Measurements from ENCODE around the gene SPSB1.

Gene SPSB1

DNA sequence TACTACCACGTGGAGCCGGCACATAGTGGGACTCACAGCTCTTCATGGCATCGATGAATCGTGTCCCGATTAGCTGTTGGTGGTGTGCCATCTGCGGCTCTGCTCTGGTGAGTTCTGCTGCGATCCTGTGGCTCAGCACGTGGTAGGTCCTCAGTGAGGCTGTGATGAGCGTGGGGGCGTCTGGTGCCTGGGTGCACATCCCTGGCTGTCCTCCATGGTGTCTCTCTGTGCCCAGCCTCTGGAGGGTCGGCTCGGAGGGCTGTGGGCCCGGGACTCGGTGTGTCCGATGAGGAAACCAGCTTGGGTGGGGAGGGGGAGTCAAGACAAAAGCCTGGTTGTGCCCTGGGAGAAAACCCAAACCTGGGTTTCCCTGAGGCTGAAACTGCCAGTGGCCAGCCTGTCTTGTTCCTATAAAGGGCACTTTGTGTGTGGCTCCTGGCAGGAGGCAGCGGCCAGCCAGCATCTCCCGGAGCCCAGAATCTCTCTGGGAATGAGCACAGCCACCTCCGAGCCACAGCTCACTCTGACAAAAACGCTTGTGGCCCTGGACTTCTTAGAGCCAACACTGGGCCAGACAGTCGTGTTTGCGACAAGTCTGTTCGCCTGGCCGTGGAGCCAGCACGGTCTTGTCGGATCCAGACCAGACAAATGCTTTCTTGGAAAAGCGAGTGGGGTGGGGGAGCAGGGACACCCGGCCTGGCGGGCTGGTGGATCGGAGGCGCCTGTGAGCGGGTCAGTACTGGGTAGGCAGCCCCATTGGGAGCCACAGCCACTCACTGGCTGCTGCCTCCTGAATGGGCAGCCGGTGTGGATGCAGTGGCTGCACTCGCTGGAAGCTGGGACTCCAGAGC is 31.8 kb downstream of the SPSB1 start:
- Histone ChIP-seq H3K9me3 (ENCODE audit: low read length) (no peaks in the 10 kb centered on the region), H3K4me3 (ENCODE audit: low read length) (no peak overlapping the region), H3K4me1 (ENCODE audit: insufficient read depth, low read length) (peaks cover 9% of the 10 kb centered on the region), H3K36me3 (ENCODE audit: insufficient read depth, low read length) (no peaks in the 10 kb centered on the region), H2AFZ (ENCODE audit: low read depth, low read length) (no peak overlapping the region), H3K27me3 (ENCODE audit: insufficient read depth, low read length) (peaks cover 25% of the 10 kb centered on the region)

DNA sequence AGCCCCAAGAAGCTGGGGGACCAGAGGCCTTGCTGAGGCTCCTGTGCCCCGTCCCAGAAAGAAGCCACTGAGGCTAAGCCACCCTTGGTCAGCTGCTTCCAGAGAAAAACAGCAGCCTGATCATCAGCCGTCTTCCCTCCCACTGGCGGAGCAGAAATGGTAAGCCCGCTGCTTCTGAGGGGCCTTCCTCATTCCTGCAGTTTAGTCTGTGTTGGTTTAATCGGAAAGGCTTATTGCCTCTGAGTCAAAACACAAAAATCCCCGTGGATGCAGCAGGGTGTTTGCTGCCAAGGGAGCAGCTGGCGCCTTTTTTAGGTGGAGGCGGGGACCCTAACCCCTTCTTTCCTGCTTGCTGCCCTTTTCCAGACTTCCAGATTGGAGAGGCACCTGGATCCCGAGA is 33.9 kb downstream of the SPSB1 start:
- H3K4me1 ChIP-seq (ENCODE audit: insufficient read depth, low read length), result peaks cover 9% of the 10 kb centered on the region
- H3K27me3 ChIP-seq (ENCODE audit: insufficient read depth, low read length), result peaks cover 16% of the 10 kb centered on the region
- H3K36me3 ChIP-seq (ENCODE audit: insufficient read depth, low read length), result no peaks in the 10 kb centered on the region
- no peak overlapping the region for H3K4me3 ChIP-seq (ENCODE audit: low read length)
- no peaks in the 10 kb centered on the region for H3K9me3 ChIP-seq (ENCODE audit: low read length)
- H2AFZ ChIP-seq (ENCODE audit: low read depth, low read length), result no peak overlapping the region

DNA sequence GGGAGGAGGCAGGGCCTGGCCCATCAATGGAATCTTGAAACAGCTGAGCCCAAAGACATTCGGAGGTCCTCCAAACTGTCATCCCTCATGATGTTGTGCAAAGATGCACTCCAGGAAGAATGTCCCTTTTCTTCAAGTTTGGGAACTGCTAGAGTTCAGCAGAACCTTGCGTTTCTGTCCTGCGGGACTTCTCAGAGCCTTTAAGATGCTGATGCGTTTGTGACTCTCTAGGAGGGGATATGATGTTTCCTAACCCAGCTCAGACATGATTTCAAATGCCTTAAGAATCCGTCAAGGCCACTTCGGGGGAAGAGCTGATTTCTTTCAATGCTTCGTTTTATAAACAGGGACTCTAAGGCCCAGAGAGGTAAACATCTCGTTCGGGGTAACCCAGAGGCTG is 35.5 kb downstream of the SPSB1 start:
- Histone ChIP-seq H2AFZ (ENCODE audit: low read depth, low read length) (no peak overlapping the region), H3K36me3 (ENCODE audit: insufficient read depth, low read length) (no peaks in the 10 kb centered on the region), H3K4me3 (ENCODE audit: low read length) (no peak overlapping the region), H3K9me3 (ENCODE audit: low read length) (no peaks in the 10 kb centered on the region), H3K27me3 (ENCODE audit: insufficient read depth, low read length) (peaks cover 18% of the 10 kb centered on the region), H3K4me1 (ENCODE audit: insufficient read depth, low read length) (peaks cover 1% of the 10 kb centered on the region)

- peaks cover 18% of the 10 kb centered on the region for H3K27me3 ChIP-seq (ENCODE audit: insufficient read depth, low read length)
- H3K36me3 ChIP-seq (ENCODE audit: insufficient read depth, low read length), result no peaks in the 10 kb centered on the region
- no peak overlapping the region for H2AFZ ChIP-seq (ENCODE audit: low read depth, low read length)
- no peak overlapping the region for H3K4me3 ChIP-seq (ENCODE audit: low read length)
- H3K9me3 ChIP-seq (ENCODE audit: low read length), result no peaks in the 10 kb centered on the region
- no peaks in the 10 kb centered on the region for H3K4me1 ChIP-seq (ENCODE audit: insufficient read depth, low read length)
Observed at GRCh38 chr1:9328715-9329114, 36.0 kb downstream of the SPSB1 start.

DNA sequence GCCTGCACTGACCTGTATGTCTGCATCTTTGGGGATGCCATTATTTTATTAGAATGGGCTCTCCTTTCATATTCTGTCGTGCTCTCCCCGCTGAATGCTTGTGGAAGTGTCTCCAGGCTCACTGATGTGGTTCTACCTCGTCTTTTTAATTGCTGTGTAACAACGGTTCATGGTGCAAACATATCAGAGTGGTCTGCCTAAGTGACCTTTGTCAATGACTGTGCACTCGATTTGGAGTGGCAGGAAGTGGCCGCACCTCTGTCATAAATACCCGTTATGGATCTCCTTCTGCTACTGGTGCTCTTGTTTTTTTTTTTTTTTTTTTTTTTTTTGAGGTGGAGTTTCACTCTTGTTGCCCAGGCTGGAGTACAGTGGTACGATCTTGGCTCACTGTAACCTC is 38.3 kb downstream of the SPSB1 start:
- H3K4me1 ChIP-seq (ENCODE audit: insufficient read depth, low read length), result no peaks in the 10 kb centered on the region
- no peak overlapping the region for H2AFZ ChIP-seq (ENCODE audit: low read depth, low read length)
- no peak overlapping the region for H3K4me3 ChIP-seq (ENCODE audit: low read length)
- H3K9me3 ChIP-seq (ENCODE audit: low read length), result no peaks in the 10 kb centered on the region
- H3K27me3 ChIP-seq (ENCODE audit: insufficient read depth, low read length), result peaks cover 7% of the 10 kb centered on the region
- H3K36me3 ChIP-seq (ENCODE audit: insufficient read depth, low read length), result no peaks in the 10 kb centered on the region

- no peak overlapping the region for H3K4me3 ChIP-seq (ENCODE audit: low read length)
- no peaks in the 10 kb centered on the region for H3K36me3 ChIP-seq (ENCODE audit: insufficient read depth, low read length)
- no peaks in the 10 kb centered on the region for H3K9me3 ChIP-seq (ENCODE audit: low read length)
- no peaks in the 10 kb centered on the region for H3K4me1 ChIP-seq (ENCODE audit: insufficient read depth, low read length)
- no peak overlapping the region for H2AFZ ChIP-seq (ENCODE audit: low read depth, low read length)
- peaks cover 9% of the 10 kb centered on the region for H3K27me3 ChIP-seq (ENCODE audit: insufficient read depth, low read length)
Observed at GRCh38 chr1:9331558-9332346, 39.1 kb downstream of the SPSB1 start.

DNA sequence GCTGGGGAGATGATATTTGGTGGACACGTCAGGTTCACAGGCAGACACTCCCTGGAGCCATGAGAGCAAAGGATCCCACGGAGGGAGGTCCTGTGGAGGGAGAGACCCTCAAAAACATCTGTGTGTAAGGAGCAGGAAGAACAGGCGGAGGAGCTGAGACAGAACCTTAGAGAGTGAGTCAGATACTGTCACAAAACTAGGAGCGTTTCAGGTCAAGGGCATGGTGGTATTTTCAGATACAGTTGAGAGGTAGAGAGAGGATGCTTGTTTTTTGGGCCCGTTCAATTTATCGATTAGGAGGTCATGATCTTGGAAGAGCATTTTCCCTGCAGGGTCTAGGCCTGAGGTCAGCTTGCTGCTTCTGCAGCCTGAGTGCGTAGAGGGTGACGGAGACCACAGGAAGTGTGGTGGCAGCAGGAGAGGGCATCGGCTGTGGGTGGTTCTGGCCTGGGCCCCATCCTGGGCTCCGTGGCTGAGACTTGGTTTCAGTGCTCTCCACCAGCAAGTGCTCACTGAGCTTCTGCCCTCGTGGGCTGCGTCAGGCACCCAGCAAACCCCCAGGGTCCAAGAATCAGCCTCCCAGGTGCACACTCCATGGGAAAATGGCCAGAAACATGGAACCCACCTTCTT is 39.9 kb downstream of the SPSB1 start:
- peaks cover 5% of the 10 kb centered on the region for H3K27me3 ChIP-seq (ENCODE audit: insufficient read depth, low read length)
- H3K4me3 ChIP-seq (ENCODE audit: low read length), result no peak overlapping the region
- H3K9me3 ChIP-seq (ENCODE audit: low read length), result no peaks in the 10 kb centered on the region
- H3K4me1 ChIP-seq (ENCODE audit: insufficient read depth, low read length), result no peaks in the 10 kb centered on the region
- H3K36me3 ChIP-seq (ENCODE audit: insufficient read depth, low read length), result no peaks in the 10 kb centered on the region
- H2AFZ ChIP-seq (ENCODE audit: low read depth, low read length), result no peak overlapping the region

DNA sequence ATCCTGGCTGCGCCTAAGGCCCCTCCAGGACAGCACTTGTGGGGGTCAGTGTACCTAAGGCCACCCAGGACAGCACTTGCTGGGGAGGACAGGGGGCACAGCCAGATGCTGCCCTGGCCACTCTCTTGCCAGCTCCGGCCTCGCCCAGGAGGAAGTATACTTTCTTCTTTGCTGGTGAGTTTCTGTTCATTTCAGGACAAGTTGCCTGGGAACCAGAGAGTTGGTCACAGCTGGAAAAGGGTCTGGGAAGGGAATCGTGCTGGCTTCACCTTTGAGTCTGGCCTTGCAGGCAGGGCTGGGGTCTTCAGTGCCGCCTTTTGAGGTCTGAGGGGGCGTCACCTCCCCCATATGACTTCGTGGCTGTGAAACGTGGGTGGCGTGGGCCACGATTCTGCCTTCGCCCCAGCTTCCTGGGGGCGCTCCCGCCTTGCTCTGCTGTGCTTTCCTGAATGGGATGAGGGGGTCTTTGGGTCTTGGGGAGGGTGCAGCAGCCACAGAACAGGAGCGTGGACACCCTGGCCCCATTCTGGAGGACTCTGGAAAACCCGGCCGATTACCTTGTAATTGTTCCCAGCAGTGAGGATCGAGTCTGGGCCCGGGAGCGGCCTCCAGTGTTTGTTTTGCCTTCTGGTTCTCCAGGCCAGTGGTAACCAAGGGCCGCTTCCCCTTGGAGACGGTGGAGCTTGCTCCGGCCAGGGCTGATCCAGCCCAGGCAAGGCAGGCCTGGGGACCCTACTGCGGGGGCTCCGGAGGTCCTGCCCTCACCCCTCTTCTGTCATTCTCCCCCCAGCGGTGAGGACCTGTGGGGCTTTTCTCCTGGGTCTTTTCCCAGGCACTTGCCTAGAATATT is 45.9 kb downstream of the SPSB1 start:
- peaks cover 3% of the 10 kb centered on the region for H3K27me3 ChIP-seq (ENCODE audit: insufficient read depth, low read length)
- no peak overlapping the region for H3K4me3 ChIP-seq (ENCODE audit: low read length)
- no peaks in the 10 kb centered on the region for H3K4me1 ChIP-seq (ENCODE audit: insufficient read depth, low read length)

GRCh38 chr1:9340172-9340854 is 47.6 kb downstream of the SPSB1 start:
- H3K36me3 ChIP-seq (ENCODE audit: insufficient read depth, low read length), result no peaks in the 10 kb centered on the region
- no peak overlapping the region for H3K4me3 ChIP-seq (ENCODE audit: low read length)
- no peak overlapping the region for H2AFZ ChIP-seq (ENCODE audit: low read depth, low read length)
- no peaks in the 10 kb centered on the region for H3K4me1 ChIP-seq (ENCODE audit: insufficient read depth, low read length)
- no peaks in the 10 kb centered on the region for H3K9me3 ChIP-seq (ENCODE audit: low read length)
- peaks cover 3% of the 10 kb centered on the region for H3K27me3 ChIP-seq (ENCODE audit: insufficient read depth, low read length)

More for the DNA sequence above, 45.9 kb downstream of the SPSB1 start:
- H2AFZ ChIP-seq (ENCODE audit: low read depth, low read length), result no peak overlapping the region
- H3K9me3 ChIP-seq (ENCODE audit: low read length), result no peaks in the 10 kb centered on the region
- H3K36me3 ChIP-seq (ENCODE audit: insufficient read depth, low read length), result no peaks in the 10 kb centered on the region

DNA sequence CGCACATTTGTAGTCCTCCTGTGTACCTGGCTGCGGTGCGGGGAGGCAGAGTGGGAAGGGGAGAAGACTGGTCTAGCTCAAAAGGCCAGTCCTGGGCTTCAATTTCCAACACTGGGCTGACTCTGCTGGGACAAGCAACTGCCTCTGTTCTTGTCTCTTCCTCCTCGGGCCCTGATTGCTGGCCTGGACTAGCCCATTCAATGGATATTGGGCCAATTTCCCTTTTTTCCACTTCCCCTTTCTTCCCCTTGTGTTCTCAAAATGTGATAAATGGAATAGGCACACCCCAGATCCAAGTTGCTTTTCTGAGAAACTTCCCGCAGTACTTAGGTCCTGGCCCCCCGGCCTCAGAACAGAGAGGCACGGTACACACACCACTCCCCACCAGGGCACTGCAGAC is 48.2 kb downstream of the SPSB1 start:
- no peaks in the 10 kb centered on the region for H3K36me3 ChIP-seq (ENCODE audit: insufficient read depth, low read length)
- H3K4me1 ChIP-seq (ENCODE audit: insufficient read depth, low read length), result no peaks in the 10 kb centered on the region
- H3K4me3 ChIP-seq (ENCODE audit: low read length), result no peak overlapping the region
- no peak overlapping the region for H2AFZ ChIP-seq (ENCODE audit: low read depth, low read length)
- H3K27me3 ChIP-seq (ENCODE audit: insufficient read depth, low read length), result peaks cover 3% of the 10 kb centered on the region
- H3K9me3 ChIP-seq (ENCODE audit: low read length), result no peaks in the 10 kb centered on the region

DNA sequence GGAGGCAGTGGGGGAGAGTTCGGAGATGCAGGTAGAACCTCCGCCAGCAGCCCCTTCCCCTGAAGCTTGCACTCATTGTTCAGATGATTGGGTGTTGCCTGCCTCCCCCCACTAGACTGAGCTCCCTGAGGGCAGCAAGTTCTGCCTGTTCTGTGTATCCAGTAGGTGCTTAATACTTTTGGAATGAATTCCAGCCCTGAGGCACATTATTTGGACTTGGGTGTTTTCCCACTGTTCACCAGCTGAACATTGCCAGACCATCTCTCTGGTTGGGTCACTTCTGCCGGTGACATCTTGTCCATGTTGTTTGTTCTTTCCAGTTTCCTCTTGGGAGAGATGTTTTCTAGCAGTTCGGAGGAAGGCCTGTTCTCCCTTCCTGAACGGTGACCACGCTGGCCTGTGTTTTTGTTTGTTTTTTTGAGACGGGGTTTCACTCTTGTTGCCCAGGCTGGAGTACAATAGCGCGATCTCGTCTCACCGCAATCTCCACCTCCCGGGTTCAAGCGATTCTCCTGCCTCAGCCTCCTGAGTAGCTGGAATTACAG is 48.7 kb downstream of the SPSB1 start:
- no peaks in the 10 kb centered on the region for H3K9me3 ChIP-seq (ENCODE audit: low read length)
- peaks cover 3% of the 10 kb centered on the region for H3K27me3 ChIP-seq (ENCODE audit: insufficient read depth, low read length)
- H3K4me3 ChIP-seq (ENCODE audit: low read length), result no peak overlapping the region

DNA sequence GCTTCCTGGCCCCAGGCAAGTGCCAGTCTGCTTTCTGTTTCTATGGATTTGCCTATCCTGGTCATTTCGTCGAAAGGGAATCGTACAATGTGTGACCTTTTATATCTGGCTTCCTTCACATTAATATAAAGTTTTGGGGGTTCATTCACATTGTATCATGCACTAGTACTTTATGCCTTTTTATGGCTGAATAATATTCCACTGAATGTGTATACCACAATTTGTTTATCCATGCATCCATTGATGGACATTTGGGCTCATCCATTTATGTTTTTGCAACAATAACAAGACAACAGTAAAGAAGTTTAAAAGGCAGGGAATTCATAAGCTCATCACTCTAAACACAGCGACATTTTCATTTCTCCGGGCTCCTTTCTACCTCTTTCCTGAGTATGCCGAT is 50.6 kb downstream of the SPSB1 start:
- no peaks in the 10 kb centered on the region for H3K36me3 ChIP-seq (ENCODE audit: insufficient read depth, low read length)
- no peaks in the 10 kb centered on the region for H3K4me1 ChIP-seq (ENCODE audit: insufficient read depth, low read length)
- H3K9me3 ChIP-seq (ENCODE audit: low read length), result no peaks in the 10 kb centered on the region
- no peak overlapping the region for H3K4me3 ChIP-seq (ENCODE audit: low read length)
- H2AFZ ChIP-seq (ENCODE audit: low read depth, low read length), result no peak overlapping the region
- H3K27me3 ChIP-seq (ENCODE audit: insufficient read depth, low read length), result no peaks in the 10 kb centered on the region

More for the DNA sequence above, 48.7 kb downstream of the SPSB1 start:
- Histone ChIP-seq H3K36me3 (ENCODE audit: insufficient read depth, low read length) (no peaks in the 10 kb centered on the region), H2AFZ (ENCODE audit: low read depth, low read length) (no peak overlapping the region), H3K4me1 (ENCODE audit: insufficient read depth, low read length) (no peaks in the 10 kb centered on the region)
